ENCODE measurements around the gene CTNND2. TPM values are rescaled to one million over a fixed set of nuclear protein-coding genes. Genes with fewer than 3 reads are reported as not detected.
"Not testable (repeated sequence)": the region's sequence is repeated elsewhere in the genome, so short reads cannot be mapped to it uniquely, and the experiment has no call there.

CTNND2 gene
- total and polyA plus RNA-seq, 3 donors from 2014 or later = 9.1 to 17.2 (median 11.3) TPM

DNA sequence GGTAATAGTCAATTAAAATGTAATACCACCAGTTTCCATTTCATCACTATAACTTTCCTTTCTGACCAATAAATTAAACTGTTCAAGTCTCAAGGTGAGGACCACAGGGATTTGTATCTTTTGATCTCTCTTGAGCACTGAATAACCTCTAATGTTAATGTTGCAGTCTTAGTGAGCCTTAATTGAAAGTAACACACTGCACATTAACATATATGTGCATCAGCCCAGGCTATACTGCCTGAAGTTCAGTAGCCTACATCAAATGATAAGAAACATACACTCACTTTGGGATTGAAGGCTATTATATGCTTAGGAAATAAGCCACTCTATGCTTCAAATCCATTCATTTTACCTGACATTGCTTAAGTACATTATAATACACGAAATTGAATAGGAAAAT is 832.2 kb downstream of the CTNND2 start:
- TF ChIP-seq, protein P1, sequence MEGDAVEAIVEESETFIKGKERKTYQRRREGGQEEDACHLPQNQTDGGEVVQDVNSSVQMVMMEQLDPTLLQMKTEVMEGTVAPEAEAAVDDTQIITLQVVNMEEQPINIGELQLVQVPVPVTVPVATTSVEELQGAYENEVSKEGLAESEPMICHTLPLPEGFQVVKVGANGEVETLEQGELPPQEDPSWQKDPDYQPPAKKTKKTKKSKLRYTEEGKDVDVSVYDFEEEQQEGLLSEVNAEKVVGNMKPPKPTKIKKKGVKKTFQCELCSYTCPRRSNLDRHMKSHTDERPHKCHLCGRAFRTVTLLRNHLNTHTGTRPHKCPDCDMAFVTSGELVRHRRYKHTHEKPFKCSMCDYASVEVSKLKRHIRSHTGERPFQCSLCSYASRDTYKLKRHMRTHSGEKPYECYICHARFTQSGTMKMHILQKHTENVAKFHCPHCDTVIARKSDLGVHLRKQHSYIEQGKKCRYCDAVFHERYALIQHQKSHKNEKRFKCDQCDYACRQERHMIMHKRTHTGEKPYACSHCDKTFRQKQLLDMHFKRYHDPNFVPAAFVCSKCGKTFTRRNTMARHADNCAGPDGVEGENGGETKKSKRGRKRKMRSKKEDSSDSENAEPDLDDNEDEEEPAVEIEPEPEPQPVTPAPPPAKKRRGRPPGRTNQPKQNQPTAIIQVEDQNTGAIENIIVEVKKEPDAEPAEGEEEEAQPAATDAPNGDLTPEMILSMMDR (IDR thresholded peaks at IDR 0.05) = no peak
- TF ChIP-seq POLR2A (IDR thresholded peaks at IDR 0.05) = no peak
- DNase-seq = no peak
- 80 to 86% methylated on average over 1 of the region's 1 CpG for WGBS, 2 donors
- intact Hi-C loops (cut with DNase I; ENCODE audit: low total_unique reads) = no loop called here
- Histone ChIP-seq H3K4me3 (no peak overlapping the region), H3K4me1 (no peaks in the 10 kb centered on the region), H3K27ac (no peak overlapping the region), H3K9me3 (no peaks in the 10 kb centered on the region), H3K27me3 (no peaks in the 10 kb centered on the region), H3K36me3 (ENCODE audit: low read depth, missing control alignments) (no peaks in the 10 kb centered on the region)

DNA sequence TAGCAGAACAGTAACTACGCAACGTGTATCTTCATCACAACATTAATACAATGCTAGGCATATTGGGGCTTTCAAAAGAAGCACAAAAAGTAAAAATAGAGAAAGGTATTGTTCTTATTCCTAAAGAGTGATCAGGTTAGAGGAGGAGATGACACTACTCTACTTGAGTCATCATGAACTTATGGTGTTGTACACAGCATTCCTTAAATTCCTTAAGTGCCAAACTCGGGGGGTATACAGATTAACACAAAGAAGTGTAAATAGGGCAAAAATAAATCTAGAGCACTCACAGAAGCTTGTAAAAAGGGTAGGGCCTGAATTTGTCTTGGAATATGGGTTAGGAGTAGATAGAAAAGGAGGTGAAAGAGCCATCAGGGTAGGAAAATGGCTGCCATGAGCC is 835.2 kb downstream of the CTNND2 start:
- WGBS, 2 donors = 69 to 74% methylated on average over 3 of the region's 3 CpGs

DNA sequence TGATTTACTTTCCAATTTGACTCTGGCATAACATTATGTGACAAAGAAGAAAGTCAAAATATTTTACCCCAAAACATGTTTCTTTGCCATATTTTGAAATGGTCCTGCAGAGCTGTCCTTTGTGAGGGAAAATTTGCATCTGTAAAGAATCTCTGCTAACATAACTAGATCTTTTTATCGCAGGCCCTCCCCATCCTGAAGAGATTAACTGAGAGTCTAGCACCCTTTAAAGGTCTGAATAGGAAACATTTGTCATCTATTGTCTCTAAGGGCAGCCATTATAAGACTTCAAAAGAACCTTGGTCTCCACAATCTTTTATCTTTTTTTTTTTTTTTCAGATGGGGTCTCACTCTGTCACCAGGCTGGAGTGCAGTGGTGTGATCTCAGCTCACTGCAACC is 838.5 kb downstream of the CTNND2 start:
- H3K27me3 ChIP-seq; H3K4me1 ChIP-seq; intact Hi-C loops (cut with DNase I; ENCODE audit: low total_unique reads); H3K4me3 ChIP-seq; H3K36me3 ChIP-seq (ENCODE audit: low read depth, missing control alignments); H3K9me3 ChIP-seq; H3K27ac ChIP-seq; DNase-seq: not testable (repeated sequence)
- 75 to 91% methylated on average over 1 of the region's 1 CpG for WGBS, 2 donors

More for the DNA sequence above, 835.2 kb downstream of the CTNND2 start:
- no peaks in the 10 kb centered on the region for H3K27me3 ChIP-seq
- H3K9me3 ChIP-seq = no peaks in the 10 kb centered on the region
- no peak for DNase-seq
- intact Hi-C loops (cut with DNase I; ENCODE audit: low total_unique reads) = no loop called here
- no peaks in the 10 kb centered on the region for H3K36me3 ChIP-seq (ENCODE audit: low read depth, missing control alignments)
- no peaks in the 10 kb centered on the region for H3K4me1 ChIP-seq
- TF ChIP-seq, protein P1 (IDR thresholded peaks at IDR 0.05) = no peak
- TF ChIP-seq POLR2A (IDR thresholded peaks at IDR 0.05) = no peak
- H3K4me3 ChIP-seq = no peak overlapping the region
- H3K27ac ChIP-seq = no peak overlapping the region

DNA sequence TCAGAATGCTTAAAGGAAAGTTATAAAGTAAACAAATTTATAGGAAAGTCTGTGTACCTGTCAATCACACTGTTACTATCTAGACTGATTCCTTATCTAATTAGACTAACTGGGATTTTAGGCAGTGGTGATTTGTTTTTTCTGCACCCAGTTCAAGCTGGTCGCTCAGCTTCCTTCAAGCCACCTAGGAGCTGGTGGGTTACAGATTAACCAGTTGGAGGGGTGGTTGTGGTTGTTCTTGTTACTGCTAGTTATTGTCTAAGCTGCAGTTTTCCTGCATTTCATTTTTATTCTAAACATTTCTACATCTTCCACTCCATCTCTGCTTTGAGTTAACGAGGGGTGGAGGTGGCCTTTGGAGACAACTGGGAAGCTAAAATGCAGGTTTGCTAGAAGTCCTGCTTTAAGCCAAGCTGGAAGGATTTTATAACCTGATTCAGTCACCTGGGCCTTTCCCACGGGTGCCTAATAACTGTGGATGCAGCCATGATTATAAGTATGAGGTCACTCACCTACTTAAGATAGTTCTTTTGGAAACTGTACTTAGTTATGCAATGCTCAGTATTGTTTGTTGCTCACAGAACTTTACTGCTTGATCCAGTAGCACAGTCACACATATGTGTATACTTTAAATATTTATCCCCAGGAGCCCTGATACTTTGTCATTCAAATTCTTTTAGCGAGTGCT is 839.3 kb downstream of the CTNND2 start:
- Histone ChIP-seq H3K9me3 (no peaks in the 10 kb centered on the region), H3K4me3 (no peak overlapping the region), H3K4me1 (no peaks in the 10 kb centered on the region), H3K27me3 (no peaks in the 10 kb centered on the region), H3K27ac (no peak overlapping the region), H3K36me3 (ENCODE audit: low read depth, missing control alignments) (no peaks in the 10 kb centered on the region)
- intact Hi-C loops (cut with DNase I; ENCODE audit: low total_unique reads) = no loop called here
- DNase-seq = no peak
- WGBS, 2 donors = 82 to 83% methylated on average over 4 of the region's 4 CpGs
- no peak for TF ChIP-seq POLR2A (IDR thresholded peaks at IDR 0.05)
- TF ChIP-seq, protein P1 (IDR thresholded peaks at IDR 0.05) = no peak

DNA sequence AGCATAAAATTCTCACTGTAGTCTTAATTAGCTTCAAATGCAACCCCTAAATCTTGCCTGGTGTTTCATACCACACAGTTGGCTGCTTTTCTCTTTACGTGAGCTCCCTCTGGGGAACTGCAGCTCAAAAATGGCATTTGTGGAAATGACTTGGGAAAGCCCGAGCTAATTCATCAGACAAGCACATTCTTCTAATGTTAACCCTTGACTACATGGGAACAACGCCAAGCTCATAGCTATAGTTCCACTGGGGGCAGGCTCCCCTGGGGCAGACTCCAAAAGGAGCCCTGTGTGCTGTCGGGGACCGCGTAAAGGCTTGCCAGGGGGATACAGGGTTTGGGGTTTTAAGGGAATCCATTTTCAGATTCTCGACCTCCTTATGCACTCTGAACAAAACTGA is 841.8 kb downstream of the CTNND2 start:
- TF ChIP-seq POLR2A (IDR thresholded peaks at IDR 0.05) = no peak
- TF ChIP-seq, protein P1 (IDR thresholded peaks at IDR 0.05) = no peak
- WGBS, 2 donors = 55 to 59% methylated on average over 7 of the region's 7 CpGs
- intact Hi-C loops (cut with DNase I; ENCODE audit: low total_unique reads) = no loop called here

More for the DNA sequence above, 841.8 kb downstream of the CTNND2 start:
- Histone ChIP-seq H3K27me3 (no peaks in the 10 kb centered on the region), H3K9me3 (no peaks in the 10 kb centered on the region), H3K4me3 (no peak overlapping the region), H3K36me3 (ENCODE audit: low read depth, missing control alignments) (no peaks in the 10 kb centered on the region), H3K4me1 (no peaks in the 10 kb centered on the region), H3K27ac (no peak overlapping the region)
- DNase-seq = no peak
